ENCODE results near the gene PPFIA3. TPM values are rescaled to one million over a fixed set of nuclear protein-coding genes. Genes with fewer than 3 reads are reported as not detected.

Gene PPFIA3
- total RNA-seq, 1 donor from 2014 or later = 3.3 TPM

- no peak for DNase-seq (ENCODE audit: low read depth)
These were observed 28.8 kb downstream of the PPFIA3 start for GRCh38 chr19:49148044-49148682.

GRCh38 chr19:49148784-49149651, 29.7 kb downstream of the PPFIA3 start:
- H3K4me3 ChIP-seq (ENCODE audit: low read depth, low read length) = peak overlapping the region; percentile 78
- no peak for TF ChIP-seq CTCF (conservative IDR thresholded peaks at IDR 0.05; ENCODE audit: low read depth, low read length)
- no peak for DNase-seq (ENCODE audit: low read depth)

More at GRCh38 chr19:49148044-49148682, 28.8 kb downstream of the PPFIA3 start:
- no peak for TF ChIP-seq CTCF (conservative IDR thresholded peaks at IDR 0.05; ENCODE audit: low read depth, low read length)
- H3K4me3 ChIP-seq (ENCODE audit: low read depth, low read length) = no peak overlapping the region

GRCh38 chr19:49149652-49150105, 30.3 kb downstream of the PPFIA3 start:
- TF ChIP-seq CTCF (conservative IDR thresholded peaks at IDR 0.05; ENCODE audit: low read depth, low read length) = no peak
- peak overlapping the region; percentile 78 for H3K4me3 ChIP-seq (ENCODE audit: low read depth, low read length)

GRCh38 chr19:49150106-49150943, 31.0 kb downstream of the PPFIA3 start:
- no peak for DNase-seq (ENCODE audit: low read depth)
- peak overlapping the region; percentile 78 for H3K4me3 ChIP-seq (ENCODE audit: low read depth, low read length)
- TF ChIP-seq CTCF (conservative IDR thresholded peaks at IDR 0.05; ENCODE audit: low read depth, low read length) = no peak

More at GRCh38 chr19:49149652-49150105, 30.3 kb downstream of the PPFIA3 start:
- no peak for DNase-seq (ENCODE audit: low read depth)

- no peak for TF ChIP-seq CTCF (conservative IDR thresholded peaks at IDR 0.05; ENCODE audit: low read depth, low read length)
- no peak for DNase-seq (ENCODE audit: low read depth)
- H3K4me3 ChIP-seq (ENCODE audit: low read depth, low read length) = peak overlapping the region; percentile 78
These were observed 31.6 kb downstream of the PPFIA3 start for GRCh38 chr19:49150944-49151243.

GRCh38 chr19:49151267-49152118, 32.1 kb downstream of the PPFIA3 start:
- peak overlapping the region; percentile 16 for H3K4me3 ChIP-seq (ENCODE audit: low read depth, low read length)
- no peak for TF ChIP-seq CTCF (conservative IDR thresholded peaks at IDR 0.05; ENCODE audit: low read depth, low read length)

More at GRCh38 chr19:49151267-49152118, 32.1 kb downstream of the PPFIA3 start:
- DNase-seq (ENCODE audit: low read depth) = no peak
